HG02759 (cell line): ENCODE measurements around the gene NSUN7.
A peak's percentile ranks its signal among the peaks of the same experiment; 100 is the strongest.

Experiments
- ATAC-seq: cut with Tn5 transposase; IDR thresholded peaks from one replicate; pipeline ENCODE4 v1.9.1; 2021; ENCODE audit warnings: mild to moderate bottlenecking, moderate library complexity; ENCODE audit not compliant: unreplicated experiment

NSUN7 gene

DNA sequence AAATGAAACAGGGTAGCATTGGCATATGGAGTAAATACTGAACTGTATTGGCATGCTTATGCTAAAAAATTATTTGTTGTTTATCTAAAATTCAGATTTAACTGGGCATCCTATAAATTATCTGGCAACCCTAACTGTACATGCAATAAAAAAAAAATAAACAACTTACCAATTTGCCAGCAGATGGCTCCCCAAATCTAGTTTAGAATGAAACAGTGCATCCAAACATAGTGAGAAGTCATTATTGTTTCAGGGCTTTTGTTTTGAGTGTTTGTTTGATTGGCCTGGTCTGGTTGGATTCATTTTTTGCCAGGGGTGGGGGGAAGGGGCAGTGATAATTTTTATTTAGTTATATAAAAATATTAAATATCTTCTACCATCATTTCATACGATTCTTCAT is 12.8 kb upstream of the NSUN7 start:
- no peak for ATAC-seq

DNA sequence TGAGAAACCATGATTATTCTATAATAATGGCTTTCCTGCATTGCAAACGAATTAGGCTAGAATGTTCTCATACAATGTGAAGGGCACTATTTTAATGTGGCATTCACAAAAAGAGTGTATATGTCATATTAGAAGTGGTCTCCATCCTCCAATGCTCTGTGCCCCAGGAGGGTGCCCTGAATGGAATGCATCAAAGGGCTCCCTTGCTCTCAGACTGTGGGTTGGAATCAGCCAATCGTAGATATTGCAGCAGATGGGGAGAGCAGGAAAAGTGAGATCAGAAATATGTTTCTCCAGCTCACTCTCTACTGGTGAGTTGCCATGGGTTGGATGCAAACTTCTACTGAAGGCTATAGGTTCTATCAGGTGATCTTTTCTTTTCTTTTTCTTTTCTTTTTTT is 11.9 kb upstream of the NSUN7 start:
- ATAC-seq: no peak

DNA sequence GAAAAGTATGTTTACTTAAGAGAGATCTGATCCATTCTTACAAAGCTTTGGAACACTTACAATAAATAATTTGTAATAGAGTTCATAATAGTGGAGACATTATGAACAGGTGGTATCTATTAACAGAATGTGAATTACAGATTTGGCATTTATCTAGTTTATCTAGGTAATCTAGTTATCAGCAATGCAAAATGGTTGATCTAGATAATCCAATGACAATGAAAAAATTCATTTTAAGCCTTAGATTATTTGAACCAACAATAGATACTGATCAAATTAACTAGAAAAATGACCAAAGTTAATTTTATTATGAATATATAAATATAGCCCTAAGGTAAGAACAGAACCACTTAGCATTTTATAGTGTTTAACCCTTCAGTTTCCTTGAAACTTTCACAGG is 10.4 kb upstream of the NSUN7 start:
- no peak for ATAC-seq

DNA sequence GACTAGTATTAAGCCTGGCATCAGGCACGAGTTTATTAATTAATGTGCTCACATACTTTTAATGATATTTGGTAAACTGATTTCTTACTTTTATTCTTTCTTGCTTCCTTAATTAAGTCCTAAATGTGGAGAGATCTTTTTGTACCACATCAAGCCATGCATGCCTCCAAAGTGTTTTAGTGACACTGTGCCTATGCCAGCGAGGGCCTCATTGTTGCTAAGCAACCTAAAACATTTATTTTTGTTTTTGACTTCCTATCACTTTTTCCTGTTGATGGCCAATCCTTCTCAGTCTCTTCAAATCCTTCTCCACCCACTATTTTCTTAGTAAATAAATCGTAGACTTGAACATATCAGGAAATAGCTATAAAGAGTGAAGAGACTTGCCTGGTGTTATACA is 5.5 kb upstream of the NSUN7 start:
- no peak for ATAC-seq

DNA sequence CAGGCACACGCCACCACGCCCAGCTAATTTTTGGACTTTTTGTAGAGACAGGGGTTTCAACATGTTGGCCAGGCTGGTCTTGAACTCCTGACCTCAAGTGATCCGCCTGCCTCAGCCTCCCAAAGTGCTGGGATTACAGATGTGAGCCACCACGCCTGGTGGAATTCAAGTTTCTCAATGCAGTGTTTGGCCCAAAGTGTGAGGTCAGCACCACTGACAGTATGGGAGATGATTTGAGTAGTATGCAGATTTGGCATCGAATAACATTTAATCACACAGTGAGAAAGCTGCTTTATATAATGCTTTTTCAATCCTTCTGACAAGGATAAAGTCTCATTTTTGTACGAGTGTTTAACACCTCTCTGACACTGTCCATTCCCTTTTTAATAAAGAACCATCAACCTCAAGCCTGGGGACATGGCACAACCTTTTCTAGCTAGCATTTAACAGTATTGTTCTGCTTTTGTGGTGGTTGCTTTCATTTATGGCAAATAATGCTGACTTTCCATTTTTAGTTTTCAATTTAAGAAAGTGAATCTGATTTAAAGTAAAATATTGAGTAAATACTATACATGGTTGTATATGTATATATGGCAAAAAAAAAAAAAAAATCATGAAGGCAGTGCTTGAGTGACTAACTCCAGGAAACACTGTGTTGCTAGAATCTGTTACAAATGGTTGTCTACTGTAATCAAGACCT is 4.3 kb upstream of the NSUN7 start:
- no peak for ATAC-seq

DNA sequence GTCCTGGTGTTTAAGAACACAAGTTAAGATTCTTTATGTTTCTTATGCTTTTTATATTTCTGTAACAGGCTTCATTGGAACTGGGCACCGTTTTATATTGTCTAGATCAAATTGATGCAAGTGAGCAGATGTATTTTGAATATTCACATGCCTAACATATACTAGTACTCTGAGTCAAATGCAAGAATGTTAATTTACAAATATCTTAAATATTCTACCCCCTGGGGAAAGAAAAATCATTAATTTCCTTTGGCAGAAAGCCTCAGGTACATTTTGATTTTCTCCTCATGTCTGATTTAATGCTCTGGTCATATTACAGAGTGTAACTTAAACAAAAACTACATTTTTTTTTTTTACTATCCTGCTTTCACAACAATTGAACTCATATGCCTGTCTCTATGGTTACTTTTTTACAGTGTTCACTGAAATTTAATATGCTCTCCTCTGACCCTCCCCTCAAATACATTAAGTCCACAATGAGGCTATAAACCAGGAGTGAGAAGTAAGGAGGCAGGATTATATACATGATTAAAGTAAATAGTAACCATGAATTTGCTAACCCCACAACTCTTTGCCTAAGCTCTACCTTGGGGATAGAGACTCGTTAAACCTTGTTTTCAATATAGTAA is 2.4 kb upstream of the NSUN7 start:
- ATAC-seq: no peak

DNA sequence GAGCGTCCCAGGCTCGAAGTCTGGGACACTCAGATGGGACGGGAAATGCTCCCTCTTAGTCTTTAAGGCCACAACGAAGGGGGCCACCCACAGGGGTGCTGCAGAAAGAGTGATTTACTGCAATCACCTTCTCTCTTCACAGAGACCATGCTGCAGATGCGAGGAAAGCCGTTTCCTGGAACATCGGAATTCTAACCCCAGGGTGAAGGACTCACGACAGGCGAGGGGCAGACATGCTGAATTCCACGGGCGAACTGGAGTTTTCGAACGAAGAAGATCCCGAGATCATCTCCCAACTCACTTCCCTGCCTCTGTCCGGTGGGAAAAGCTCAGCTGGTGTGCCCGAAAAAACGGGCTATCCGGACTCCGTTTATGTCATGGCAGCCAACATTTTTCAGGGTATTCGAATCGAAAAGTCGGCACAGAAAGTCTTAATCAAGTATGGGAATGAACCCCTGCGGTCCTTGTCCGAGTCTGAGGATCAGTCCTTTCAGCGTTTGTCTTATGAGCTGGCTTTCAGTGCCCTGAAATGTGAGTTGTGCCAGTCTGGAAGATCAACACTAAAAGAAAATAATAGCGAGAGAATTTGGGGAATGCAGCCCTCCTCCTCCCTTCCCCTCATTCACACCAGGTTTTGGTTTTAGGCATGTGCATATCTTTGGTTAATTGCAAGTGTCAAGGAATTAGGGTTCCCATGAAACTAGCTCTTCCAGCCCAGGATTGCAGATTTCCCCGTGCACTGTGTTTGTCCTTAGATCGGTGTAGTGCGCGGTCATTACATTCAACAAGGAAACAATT is 905 bp downstream of the NSUN7 start:
- ATAC-seq: no peak

DNA sequence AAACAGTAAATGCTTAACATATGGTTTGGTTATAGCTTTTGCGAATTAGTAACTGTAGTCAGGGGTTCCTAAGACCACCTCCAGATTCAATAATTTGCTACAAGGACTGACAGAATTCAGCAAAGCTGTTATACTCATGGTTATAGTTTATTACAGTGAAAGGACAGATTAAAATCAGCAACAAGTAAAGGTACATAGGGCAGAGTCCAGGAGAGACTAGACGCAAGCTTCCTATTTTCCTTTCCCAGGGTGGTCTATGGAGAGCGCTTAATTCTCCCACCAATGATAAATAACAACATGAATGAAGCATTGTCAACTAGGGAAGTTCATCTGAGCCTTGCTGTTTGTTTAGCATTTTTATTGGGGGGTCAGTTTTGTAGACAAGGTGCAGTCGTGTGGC is 5.9 kb downstream of the NSUN7 start:
- no peak for ATAC-seq

DNA sequence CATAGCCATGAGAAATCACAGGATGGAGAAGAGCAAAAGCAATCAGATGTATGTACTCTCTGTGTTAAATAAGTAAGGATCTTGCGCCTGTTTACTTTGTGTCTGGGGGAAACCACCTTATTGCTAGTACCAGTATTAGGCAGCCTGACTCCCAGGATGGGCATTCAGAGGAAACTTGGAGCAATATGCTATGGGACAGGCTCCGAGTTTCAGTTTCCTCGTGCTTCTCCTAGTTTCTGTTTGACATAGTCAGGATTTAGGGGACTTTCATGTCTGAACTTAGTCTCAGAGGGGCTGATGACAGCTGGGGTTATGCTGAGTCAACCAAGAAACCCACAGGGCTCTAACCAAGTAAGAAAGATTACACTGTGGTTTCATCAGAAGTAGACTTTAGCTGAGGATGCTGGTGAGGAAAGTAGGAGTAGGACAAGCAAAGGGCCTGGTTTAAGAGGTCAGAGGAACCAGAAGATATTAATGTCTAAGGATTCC is 13.5 kb downstream of the NSUN7 start:
- ATAC-seq: peak; percentile 100

DNA sequence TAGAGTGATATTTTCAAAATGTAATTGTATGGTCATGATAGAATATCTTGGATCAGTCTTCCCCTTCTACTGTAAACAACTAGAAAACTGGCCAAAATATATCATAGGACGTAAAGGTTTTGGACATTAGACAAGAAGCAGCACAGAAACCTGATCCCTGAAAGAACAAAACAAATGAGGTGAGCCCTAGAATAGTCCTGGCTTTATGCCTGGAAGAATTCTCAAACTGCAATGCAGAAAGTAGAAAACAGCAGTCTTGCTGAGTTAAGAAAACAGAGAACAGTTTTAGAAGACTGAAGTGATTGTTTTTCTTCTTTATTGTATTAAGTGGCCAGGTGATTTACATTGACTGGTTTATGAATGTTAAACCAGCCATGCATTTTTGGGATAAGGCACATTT is 19.5 kb downstream of the NSUN7 start:
- ATAC-seq: no peak

DNA sequence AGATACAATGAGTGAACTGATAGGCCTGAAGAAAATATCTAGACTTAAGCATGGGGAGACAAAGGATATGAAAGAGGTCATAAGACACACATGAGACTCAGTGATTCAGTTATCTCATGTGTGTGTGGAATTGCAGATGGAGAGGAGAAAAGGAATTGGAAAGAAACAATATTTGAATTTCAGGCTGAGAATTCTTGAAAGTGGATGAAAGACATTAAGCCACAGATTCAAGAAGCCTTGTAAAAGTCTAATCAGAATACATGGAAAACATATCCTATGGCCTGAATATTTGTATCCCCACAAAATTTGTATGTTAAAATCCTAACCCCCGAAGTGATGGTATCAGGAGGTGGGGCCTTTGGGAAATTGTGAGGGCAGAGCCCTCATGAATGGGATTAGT is 28.3 kb downstream of the NSUN7 start:
- no peak for ATAC-seq

DNA sequence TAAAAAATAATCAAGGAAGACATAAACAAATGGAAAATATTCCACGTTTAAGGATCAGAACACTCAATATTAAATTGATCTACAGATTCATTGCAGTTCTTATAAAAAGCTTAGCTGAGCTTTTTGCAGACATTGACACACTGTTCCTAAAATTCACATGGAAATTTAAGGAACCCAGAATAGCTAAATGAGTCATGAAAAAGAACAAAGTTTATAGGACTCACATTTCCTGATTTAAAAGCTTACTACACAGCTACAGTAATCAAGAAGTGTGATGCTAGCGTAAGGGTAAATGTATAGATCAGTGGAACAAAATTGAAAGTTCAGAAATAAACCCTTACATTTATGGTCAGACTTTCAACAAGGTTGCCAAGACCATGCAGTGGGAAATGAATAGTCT is 33.1 kb downstream of the NSUN7 start:
- ATAC-seq: no peak

DNA sequence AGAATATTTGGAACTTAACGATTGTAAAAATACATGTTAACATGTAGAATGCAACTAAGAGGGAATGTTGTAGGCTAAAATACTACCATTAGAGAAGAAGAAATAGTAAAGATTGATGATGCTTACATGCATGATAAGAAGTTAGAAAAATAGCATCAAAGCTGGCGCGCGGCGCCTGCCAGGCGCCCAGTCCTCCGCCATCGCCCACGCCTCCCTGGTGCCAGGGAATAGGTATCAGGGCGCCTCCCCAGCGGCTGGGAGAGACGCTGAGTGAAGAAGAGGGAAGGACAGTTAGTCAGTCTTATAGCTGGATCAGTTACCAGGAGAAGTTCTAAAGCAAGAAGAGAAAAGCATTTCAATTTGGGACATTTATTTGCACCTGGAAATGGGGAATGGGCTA is 36.0 kb downstream of the NSUN7 start:
- ATAC-seq: no peak

DNA sequence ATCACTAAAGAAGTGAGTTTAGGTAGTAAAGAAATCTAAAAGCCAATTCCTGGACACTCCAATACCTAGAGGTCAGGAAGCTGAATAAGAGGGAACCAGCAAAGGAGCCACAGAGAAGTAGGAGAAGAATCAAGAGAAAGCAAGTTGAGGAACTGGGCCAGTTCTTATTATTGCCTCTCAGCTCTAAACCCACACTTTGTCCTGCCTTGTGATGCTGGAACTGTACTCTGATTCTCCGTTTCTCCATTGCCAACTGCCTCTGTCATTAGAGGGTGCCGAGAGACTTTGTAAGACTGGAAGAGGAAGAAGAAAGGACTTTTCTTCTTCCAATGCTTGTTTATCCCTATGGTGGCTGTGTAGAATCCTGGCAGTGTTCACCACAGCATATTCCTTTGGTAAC is 38.6 kb downstream of the NSUN7 start:
- no peak for ATAC-seq

DNA sequence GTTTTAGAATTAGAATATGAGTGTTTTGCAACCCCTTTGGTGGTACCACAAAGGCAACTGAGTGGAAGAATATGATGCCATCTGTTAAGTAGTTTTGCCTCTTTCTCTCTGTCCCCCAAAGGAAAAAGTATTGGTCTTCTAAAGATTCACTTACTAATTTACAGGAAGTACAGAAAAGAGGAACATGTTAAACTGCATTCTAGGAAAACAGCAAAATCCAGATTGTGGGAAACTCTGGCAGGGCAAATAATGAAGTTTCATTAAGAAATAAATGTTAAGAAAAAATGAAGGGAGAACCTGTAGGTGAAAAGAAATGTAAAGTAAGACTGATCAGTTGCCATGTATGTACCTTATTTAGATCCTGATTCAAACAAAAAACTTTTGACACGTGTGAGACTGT is 39.3 kb downstream of the NSUN7 start:
- no peak for ATAC-seq

DNA sequence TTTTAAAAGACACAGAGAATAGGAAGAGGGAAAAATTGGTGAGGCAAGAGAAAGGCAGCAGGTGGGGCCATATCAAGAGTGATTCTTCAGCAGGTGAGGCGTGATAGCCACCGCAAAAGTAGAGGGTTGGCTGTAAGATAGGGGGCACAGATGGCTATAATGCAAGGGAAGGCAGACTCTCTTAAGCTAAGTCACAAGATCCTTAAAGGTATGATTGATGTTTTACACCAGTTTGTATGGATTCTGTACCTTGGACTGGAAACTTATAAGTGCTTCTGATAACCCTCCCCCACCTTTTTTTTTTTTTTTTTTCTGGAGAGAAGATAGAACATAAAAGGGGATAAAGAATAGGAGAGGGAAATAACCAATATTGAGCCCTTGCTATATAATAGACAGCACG is 40.0 kb downstream of the NSUN7 start:
- no peak for ATAC-seq

DNA sequence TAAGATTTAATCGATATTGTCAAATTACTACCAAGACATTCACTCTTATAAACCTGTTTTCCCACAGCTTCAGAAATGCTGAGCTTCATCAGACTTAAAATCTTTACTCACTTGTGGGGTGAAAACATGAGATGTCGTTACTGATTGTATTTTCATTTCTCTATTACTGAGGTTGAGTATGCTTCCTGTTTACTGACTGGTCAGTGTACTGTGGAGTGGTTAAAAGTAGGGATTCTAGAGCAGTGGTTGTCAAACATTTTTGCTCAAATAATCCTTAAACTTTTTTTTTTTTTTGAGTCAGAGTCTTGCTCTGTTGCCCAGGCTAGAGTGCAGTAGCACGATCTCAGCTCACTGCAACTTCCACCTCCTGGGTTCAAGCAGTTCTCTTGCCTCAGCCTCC is 50.3 kb downstream of the NSUN7 start:
- peak; percentile 65 for ATAC-seq

DNA sequence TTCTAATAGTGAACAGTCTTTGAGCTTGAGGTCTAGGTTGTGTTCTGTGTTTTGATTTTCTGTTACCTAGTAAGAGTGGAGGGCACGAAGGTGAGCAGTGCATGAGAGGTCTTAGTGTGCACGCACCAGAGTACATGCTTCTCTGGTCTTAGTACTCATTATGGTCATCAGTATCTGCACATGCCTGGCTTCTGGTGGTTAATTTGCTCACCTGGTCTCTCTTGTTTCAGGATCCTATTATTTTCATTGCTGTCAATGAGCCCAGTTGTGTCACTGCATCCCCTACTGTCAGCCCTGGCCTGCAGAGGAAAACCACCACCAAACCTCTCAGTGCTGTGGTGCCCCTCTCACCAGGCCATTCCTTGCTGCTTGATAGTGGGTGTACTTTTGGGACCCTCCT is 54.8 kb downstream of the NSUN7 start:
- no peak for ATAC-seq

DNA sequence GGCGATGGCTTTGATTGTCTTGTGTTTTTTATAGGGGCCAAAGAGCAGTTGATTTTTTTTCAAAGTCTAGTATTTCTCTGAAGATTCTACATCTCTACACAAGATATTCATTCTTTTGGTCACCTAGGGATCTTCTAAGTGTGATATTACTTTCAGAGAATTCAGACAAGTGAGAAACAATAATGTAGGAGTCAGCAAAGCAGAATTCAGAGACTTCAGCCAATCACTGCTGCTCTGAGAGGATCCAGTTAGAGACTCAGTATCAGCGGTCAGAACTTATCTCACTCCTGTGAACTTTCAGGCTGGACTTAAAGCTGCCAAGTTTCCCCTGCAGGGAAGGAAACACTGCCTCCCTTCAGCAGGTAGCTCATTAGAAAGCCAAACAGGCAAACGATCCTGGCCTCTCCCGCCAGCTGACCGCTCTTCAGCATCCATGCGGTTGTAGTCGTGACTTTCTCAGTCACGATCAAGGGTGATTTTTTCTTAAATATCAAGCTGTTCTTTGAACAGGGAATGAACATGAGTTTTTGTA is 59.2 kb downstream of the NSUN7 start:
- no peak for ATAC-seq

DNA sequence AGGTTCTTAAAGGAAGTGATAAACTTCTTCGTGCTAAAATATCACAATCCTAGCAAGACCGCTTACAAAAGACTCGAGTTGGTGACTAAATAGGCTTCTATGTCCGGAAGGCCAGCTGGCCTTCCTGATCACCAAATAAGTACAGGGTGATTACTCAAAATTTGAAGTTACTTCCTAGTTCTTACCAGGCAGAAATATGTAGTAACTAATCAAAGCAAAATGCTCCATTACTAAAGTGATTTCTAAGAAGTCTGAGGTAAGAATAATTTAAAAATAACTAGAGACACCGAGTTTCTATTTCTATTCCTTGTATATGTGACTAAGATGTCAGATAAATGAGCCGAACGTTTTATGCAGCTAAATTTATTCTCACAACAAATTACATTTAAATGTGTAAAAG is 62.2 kb downstream of the NSUN7 start:
- no peak for ATAC-seq

DNA sequence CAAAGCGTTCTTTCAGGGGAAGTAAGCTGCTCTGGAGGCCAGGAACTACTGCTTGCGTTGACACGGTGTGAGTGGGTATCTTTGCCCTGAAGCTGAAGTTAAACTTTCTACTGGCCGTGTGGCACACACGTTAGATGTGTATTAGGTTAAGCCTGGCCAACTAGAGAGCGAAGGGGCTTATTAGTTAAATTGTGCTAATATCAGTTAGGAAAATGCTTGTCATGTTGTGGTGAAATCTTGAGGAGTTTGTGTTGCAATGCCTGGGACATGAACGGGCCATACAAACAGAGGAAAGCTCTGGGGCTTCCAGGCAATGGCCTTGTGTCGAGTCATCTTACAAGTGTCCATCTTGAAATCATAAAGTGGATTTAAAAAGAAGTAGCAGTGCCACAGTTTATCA is 62.6 kb downstream of the NSUN7 start:
- no peak for ATAC-seq

DNA sequence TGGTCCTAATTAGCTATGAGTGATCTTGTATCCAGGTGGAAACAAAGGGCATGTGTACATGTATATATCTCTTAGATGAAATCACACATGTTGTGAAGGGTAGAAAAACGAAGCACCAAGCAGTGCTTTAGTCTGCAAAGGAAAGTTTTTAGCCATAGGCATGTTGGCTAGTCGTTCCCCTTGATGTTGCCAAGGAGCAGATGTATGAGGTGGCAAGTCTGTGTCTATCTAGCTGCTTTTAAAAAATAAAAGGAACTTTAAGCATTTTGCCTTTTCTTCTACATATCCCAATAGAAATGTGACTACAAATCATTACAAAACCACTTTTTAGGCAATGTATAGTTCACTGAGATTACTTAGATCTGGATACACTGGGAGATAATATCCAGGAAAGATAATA is 63.1 kb downstream of the NSUN7 start:
- ATAC-seq: no peak
